H4 (cell line): Measurements from ENCODE around the gene CDH16. TPM values are rescaled to one million over a fixed set of nuclear protein-coding genes. Genes with fewer than 3 reads are reported as not detected.
"Not testable (repeated sequence)": the region's sequence is repeated elsewhere in the genome, so short reads cannot be mapped to it uniquely, and the experiment has no call there.

Source experiments
- DNase-seq: peaks from one replicate; pipeline ENCODE4 v3.0.0-alpha.2; 2015; ENCODE audit warnings: low spot score
- total RNA-seq: library from RNA; depleted of rRNA; stranded (reverse); fragments of >200 nt; shearing (Covaris generic); gene quantifications from 2 replicates; pipeline ENCODE4 v1.2.3, GENCODE V29; 2014

The CDH16 gene
- total RNA-seq, 1 experiment from 2014 or later: not detected

GRCh38 chr16:66908762-66909559, 9.7 kb downstream of the CDH16 start:
- no peak for DNase-seq

- no peak for DNase-seq
Observed at GRCh38 chr16:66908116-66908515, 10.6 kb downstream of the CDH16 start.

GRCh38 chr16:66906916-66907836, 11.5 kb downstream of the CDH16 start:
- no peak for DNase-seq

GRCh38 chr16:66905633-66906539, 12.8 kb downstream of the CDH16 start:
- peak; percentile 45 for DNase-seq

GRCh38 chr16:66904846-66905632, 13.6 kb downstream of the CDH16 start:
- no peak for DNase-seq

- DNase-seq: no peak
Observed at GRCh38 chr16:66904428-66904845, 14.2 kb downstream of the CDH16 start.

- no peak for DNase-seq
Observed at GRCh38 chr16:66903544-66904427, 14.9 kb downstream of the CDH16 start.

GRCh38 chr16:66902648-66903543, 15.8 kb downstream of the CDH16 start:
- DNase-seq: no peak

GRCh38 chr16:66901626-66902025, 17.1 kb downstream of the CDH16 start:
- DNase-seq: no peak

GRCh38 chr16:66900721-66901441, 17.8 kb downstream of the CDH16 start:
- no peak for DNase-seq

GRCh38 chr16:66899945-66900710, 18.6 kb downstream of the CDH16 start:
- peak; percentile 66 for DNase-seq

- no peak for DNase-seq
Observed at GRCh38 chr16:66899310-66899944, 19.3 kb downstream of the CDH16 start.

GRCh38 chr16:66898933-66899309, 19.8 kb downstream of the CDH16 start:
- DNase-seq: no peak

GRCh38 chr16:66898207-66898606, 20.5 kb downstream of the CDH16 start:
- no peak for DNase-seq

- DNase-seq: not testable (repeated sequence)
Observed at GRCh38 chr16:66896682-66897081, 22.0 kb downstream of the CDH16 start.

GRCh38 chr16:66895999-66896398, 22.7 kb downstream of the CDH16 start:
- no peak for DNase-seq

GRCh38 chr16:66895689-66895979, 23.1 kb downstream of the CDH16 start:
- no peak for DNase-seq
